Measurements from ENCODE around the gene PID1. TPM values are rescaled to one million over a fixed set of nuclear protein-coding genes. Genes with fewer than 3 reads are reported as not detected.

PID1 gene
- total RNA-seq, 1 donor from 2014 or later, result not detected

DNA sequence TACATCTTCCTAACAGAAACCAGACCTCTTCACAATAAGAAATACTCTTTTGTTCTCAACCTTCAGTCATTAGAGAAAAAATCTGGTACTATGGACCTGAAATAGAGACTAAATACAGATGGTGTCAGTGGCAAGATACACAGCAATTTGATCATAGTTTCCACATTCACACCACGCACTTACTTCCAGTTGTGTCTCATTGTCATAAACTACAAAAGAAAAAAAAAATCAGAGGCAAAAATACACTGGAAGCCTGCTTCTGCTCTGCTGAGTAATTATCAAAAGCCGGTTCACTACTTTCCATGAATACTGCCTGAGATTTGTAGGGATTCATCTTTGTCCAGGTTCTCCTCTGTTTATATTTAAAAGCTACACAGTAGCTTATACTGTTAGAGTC lies 182.6 kb downstream of the PID1 start:
- ChIA-PET POLR2A (no interaction called here), CTCF (no interaction called here)
- no peaks in the 10 kb centered on the region for H3K36me3 Mint-ChIP-seq (ENCODE audit: low read depth)
- peaks cover 3% of the 10 kb centered on the region for H3K9me3 Mint-ChIP-seq
- H3K4me3 Mint-ChIP-seq, result no peak overlapping the region
- TF ChIP-seq, protein P1, sequence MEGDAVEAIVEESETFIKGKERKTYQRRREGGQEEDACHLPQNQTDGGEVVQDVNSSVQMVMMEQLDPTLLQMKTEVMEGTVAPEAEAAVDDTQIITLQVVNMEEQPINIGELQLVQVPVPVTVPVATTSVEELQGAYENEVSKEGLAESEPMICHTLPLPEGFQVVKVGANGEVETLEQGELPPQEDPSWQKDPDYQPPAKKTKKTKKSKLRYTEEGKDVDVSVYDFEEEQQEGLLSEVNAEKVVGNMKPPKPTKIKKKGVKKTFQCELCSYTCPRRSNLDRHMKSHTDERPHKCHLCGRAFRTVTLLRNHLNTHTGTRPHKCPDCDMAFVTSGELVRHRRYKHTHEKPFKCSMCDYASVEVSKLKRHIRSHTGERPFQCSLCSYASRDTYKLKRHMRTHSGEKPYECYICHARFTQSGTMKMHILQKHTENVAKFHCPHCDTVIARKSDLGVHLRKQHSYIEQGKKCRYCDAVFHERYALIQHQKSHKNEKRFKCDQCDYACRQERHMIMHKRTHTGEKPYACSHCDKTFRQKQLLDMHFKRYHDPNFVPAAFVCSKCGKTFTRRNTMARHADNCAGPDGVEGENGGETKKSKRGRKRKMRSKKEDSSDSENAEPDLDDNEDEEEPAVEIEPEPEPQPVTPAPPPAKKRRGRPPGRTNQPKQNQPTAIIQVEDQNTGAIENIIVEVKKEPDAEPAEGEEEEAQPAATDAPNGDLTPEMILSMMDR (IDR thresholded peaks at IDR 0.05), result no peak
- H3K4me1 Mint-ChIP-seq, result no peaks in the 10 kb centered on the region
- H3K27ac Mint-ChIP-seq, result no peak overlapping the region
- ATAC-seq (ENCODE audit: low read depth) (no peak), DNase-seq (no peak)
- intact Hi-C loops (cut with micrococcal nuclease), result no loop called here
- no peaks in the 10 kb centered on the region for H3K27me3 Mint-ChIP-seq

DNA sequence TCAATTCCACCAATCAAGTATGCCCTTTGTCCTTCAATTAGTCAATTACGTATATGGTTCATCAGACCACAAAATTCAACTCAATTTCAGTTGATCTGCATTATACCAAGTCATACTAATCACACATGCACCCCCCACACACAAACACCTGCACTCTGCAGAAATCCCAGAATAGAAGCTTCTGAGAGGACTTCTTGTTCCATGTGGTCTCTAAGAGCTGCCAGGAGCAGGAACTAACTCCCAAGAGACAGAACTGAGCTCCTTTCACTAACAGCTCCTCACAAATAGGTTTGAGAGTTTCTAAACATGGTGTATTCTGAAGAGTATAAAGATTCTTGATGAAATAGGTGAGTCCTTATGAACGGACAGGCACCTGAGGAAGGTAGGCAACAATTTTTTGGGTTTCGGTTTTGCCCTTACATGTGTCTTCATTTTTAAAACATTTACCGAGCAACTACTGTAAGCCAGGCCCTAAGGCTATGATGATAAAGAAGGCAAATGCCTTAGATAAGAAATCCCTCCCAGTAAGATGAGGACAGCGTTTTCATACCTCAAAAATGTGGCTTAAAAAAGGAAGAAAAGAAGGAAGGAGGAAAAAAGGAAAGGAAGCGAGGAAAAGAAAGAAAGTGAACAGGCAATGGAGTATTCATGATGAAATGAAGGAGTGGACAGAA lies 183.1 kb downstream of the PID1 start:
- Mint-ChIP-seq H3K27me3 (no peaks in the 10 kb centered on the region), H3K27ac (no peak overlapping the region), H3K4me3 (no peak overlapping the region), H3K9me3 (peaks cover 3% of the 10 kb centered on the region), H3K36me3 (ENCODE audit: low read depth) (no peaks in the 10 kb centered on the region), H3K4me1 (no peaks in the 10 kb centered on the region)
- intact Hi-C loops (cut with micrococcal nuclease), result no loop called here
- TF ChIP-seq, protein P1 (IDR thresholded peaks at IDR 0.05), result no peak
- ChIA-PET CTCF (no interaction called here), POLR2A (no interaction called here)
- DNase-seq (no peak), ATAC-seq (ENCODE audit: low read depth) (no peak)

DNA sequence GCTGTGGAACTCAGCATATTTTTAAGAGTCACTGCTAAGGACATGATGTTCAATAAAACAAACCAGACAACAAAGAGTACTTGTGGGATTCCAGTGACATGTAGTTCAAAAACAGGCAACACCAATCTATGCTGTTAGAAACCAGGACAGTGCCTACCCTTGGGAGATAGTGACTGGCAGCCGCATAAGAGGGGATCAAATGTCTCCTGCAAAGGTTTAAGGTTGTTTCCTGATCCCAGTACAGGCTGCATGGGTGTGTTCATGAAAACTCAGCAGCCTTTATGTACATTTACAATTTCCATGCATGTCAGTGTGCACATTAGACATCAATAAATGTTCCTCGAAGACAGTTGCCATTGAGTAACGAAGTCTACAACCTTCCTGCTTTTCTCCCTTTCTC lies 183.8 kb downstream of the PID1 start:
- no peaks in the 10 kb centered on the region for H3K9me3 Mint-ChIP-seq
- intact Hi-C loops (cut with micrococcal nuclease), result no loop called here
- no peaks in the 10 kb centered on the region for H3K27me3 Mint-ChIP-seq
- H3K4me3 Mint-ChIP-seq, result no peak overlapping the region
- no peaks in the 10 kb centered on the region for H3K36me3 Mint-ChIP-seq (ENCODE audit: low read depth)
- POLR2A ChIA-PET, result no interaction called here
- CTCF ChIA-PET, result no interaction called here
- no peak overlapping the region for H3K27ac Mint-ChIP-seq
- ATAC-seq (ENCODE audit: low read depth) (no peak), DNase-seq (no peak)
- TF ChIP-seq, protein P1 (IDR thresholded peaks at IDR 0.05), result no peak
- no peaks in the 10 kb centered on the region for H3K4me1 Mint-ChIP-seq

DNA sequence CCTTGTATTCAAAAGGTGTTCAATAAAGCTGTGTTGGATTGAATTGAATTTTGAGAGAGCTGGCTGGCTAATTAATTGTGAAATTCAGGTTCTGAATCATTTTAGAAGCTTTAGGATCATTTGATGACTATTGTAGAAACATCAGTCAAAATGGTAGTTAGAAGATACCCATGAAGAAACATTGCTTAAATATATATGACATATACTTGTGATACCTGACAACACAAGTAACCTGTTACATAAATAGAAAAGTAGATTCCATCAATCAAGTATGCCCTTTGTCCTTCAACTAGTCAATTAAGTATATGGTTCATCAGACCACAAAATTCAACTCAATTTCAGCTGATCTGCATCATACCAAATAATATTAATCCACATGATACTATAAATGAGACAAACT lies 185.6 kb downstream of the PID1 start:
- H3K4me3 Mint-ChIP-seq, result no peak overlapping the region
- no peaks in the 10 kb centered on the region for H3K9me3 Mint-ChIP-seq
- ATAC-seq (ENCODE audit: low read depth) (no peak), DNase-seq (no peak)
- ChIA-PET POLR2A (no interaction called here), CTCF (no interaction called here)
- H3K27me3 Mint-ChIP-seq, result no peaks in the 10 kb centered on the region
- H3K36me3 Mint-ChIP-seq (ENCODE audit: low read depth), result no peaks in the 10 kb centered on the region
- no peaks in the 10 kb centered on the region for H3K4me1 Mint-ChIP-seq
- intact Hi-C loops (cut with micrococcal nuclease), result no loop called here
- H3K27ac Mint-ChIP-seq, result no peak overlapping the region
- TF ChIP-seq, protein P1 (IDR thresholded peaks at IDR 0.05), result no peak

DNA sequence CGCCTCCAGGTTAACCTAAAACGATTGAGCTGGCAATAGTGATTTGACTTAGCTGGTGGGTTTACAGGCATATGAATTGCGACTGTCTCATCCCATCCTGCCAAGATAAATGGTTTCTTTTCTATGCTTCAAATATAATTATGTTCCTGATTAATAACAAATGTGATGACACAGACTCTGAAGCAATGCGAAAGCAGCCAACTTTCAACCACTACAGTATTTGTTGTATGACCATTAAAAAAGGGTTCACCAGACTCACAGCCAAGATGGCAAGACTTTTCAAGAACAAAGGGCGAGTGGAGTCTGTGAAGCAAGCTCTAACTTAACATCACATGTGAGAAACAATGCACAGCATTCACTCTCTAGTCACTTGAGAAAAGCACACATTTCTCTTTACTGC lies 186.6 kb downstream of the PID1 start:
- TF ChIP-seq, protein P1 (IDR thresholded peaks at IDR 0.05), result no peak
- intact Hi-C loops (cut with micrococcal nuclease), result no loop called here
- no peaks in the 10 kb centered on the region for H3K27me3 Mint-ChIP-seq
- H3K4me1 Mint-ChIP-seq, result no peaks in the 10 kb centered on the region
- no peak overlapping the region for H3K4me3 Mint-ChIP-seq
- DNase-seq (no peak), ATAC-seq (ENCODE audit: low read depth) (no peak)
- POLR2A ChIA-PET, result no interaction called here
- H3K27ac Mint-ChIP-seq, result no peak overlapping the region
- H3K36me3 Mint-ChIP-seq (ENCODE audit: low read depth), result no peaks in the 10 kb centered on the region
- no peaks in the 10 kb centered on the region for H3K9me3 Mint-ChIP-seq
- CTCF ChIA-PET, result no interaction called here

Data from activated B cell treated with CpG ODN at 0.5 μM for 24 hours (primary cell).